GM23248 (cell line): Measurements from ENCODE around the gene NDUFA1. TPM values are rescaled to one million over a fixed set of nuclear protein-coding genes. Genes with fewer than 3 reads are reported as not detected.
"Not testable (repeated sequence)": the region's sequence is repeated elsewhere in the genome, so short reads cannot be mapped to it uniquely, and the experiment has no call there.

Experiments
- DNase-seq: peaks from one replicate; pipeline ENCODE4 v3.0.0-alpha.2; 2015
- H2AFZ ChIP-seq: fragments of 200-600 bp; sonication (generic); 2 replicates; pipeline ENCODE4 v1.6.1; 2016; ENCODE audit warnings: antibody characterized with exemption
- H3F3A ChIP-seq: fragments of 200-600 bp; sonication (generic); 2 replicates; pipeline ENCODE4 v1.6.1; 2016; ENCODE audit warnings: mild to moderate bottlenecking, antibody characterized with exemption, mixed run types; ENCODE audit not compliant: insufficient read depth
- H3K27ac ChIP-seq: fragments of 200-600 bp; sonication (generic); 2 replicates; pipeline ENCODE4 v1.5.1; 2016; ENCODE audit warnings: mild to moderate bottlenecking
- H3K27me3 ChIP-seq: fragments of 200-600 bp; sonication (generic); replicated peaks from 2 replicates; pipeline ENCODE4 v1.6.1; 2016; ENCODE audit warnings: mild to moderate bottlenecking; ENCODE audit not compliant: insufficient read depth
- H3K36me3 ChIP-seq: fragments of 200-600 bp; sonication (generic); 2 replicates; pipeline ENCODE4 v1.6.1; 2016; ENCODE audit warnings: low read depth, mild to moderate bottlenecking
- H3K4me1 ChIP-seq: fragments of 200-600 bp; sonication (generic); 2 replicates; pipeline ENCODE4 v1.6.1; 2016; ENCODE audit warnings: mild to moderate bottlenecking; ENCODE audit not compliant: insufficient read depth
- H3K4me2 ChIP-seq: fragments of 200-600 bp; sonication (generic); one replicate; pipeline ENCODE4 v1.6.1; 2016; ENCODE audit warnings: mild to moderate bottlenecking; ENCODE audit not compliant: unreplicated experiment
- H3K4me3 ChIP-seq: fragments of 200-600 bp; sonication (generic); 2 replicates; pipeline ENCODE4 v1.5.1; 2016; ENCODE audit warnings: mild to moderate bottlenecking
- H3K79me2 ChIP-seq: fragments of 200-600 bp; sonication (generic); 2 replicates; pipeline ENCODE4 v1.6.1; 2016; ENCODE audit warnings: mild to moderate bottlenecking; ENCODE audit not compliant: insufficient read depth
- H3K9ac ChIP-seq: fragments of 200-600 bp; sonication (generic); 2 replicates; pipeline ENCODE4 v1.6.1; 2016; ENCODE audit warnings: mild to moderate bottlenecking
- H3K9me2 ChIP-seq: fragments of 200-600 bp; sonication (generic); 2 replicates; pipeline ENCODE4 v1.6.1; 2016; ENCODE audit warnings: mixed run types, mild to moderate bottlenecking, moderate library complexity; ENCODE audit not compliant: insufficient read depth
- H3K9me3 ChIP-seq: fragments of 200-600 bp; sonication (generic); one replicate; pipeline ENCODE4 v1.6.1; 2017; ENCODE audit warnings: low read depth
- H4K20me1 ChIP-seq: fragments of 200-600 bp; sonication (generic); 2 replicates; pipeline ENCODE4 v1.6.0; 2016; ENCODE audit not compliant: insufficient read depth
- EZH2 ChIP-seq: fragments of 200-600 bp; sonication (generic); IDR thresholded peaks from 2 replicates; pipeline ENCODE4 v1.6.1; 2018; ENCODE audit warnings: antibody characterized with exemption, mild to moderate bottlenecking; ENCODE audit not compliant: insufficient read depth, poor library complexity, severe bottlenecking
- EZH2phosphoT487 ChIP-seq: fragments of 200-600 bp; sonication (generic); IDR thresholded peaks from 2 replicates; pipeline ENCODE4 v1.6.1; 2018; ENCODE audit warnings: antibody characterized with exemption, moderate library complexity, mild to moderate bottlenecking, low read depth; ENCODE audit not compliant: insufficient read depth
- WGBS, 2 experiments: methylation state at CpG; one replicate each; pipeline ENCODE4 v1.1.6; 2015 to 2017; ENCODE audit warnings: low lambda C conversion rate in 2 of 2, low coverage in 1 of 2; ENCODE audit errors: missing lambda C conversion rate in 2 of 2; 5-methylcytosine and 5-hydroxymethylcytosine counted together
- in situ Hi-C: fragments of 300-500 bp; cut with MboI; formaldehyde crosslinking; loops from 2 replicates; pipeline ENCODE4 v1.15.0; 2020
- polyA plus RNA-seq: library from polyadenylated mRNA; unstranded; fragments of >200 nt; fragmentation: Nextera tagmentation; extraction: Ambion mirVana; gene quantifications from 2 replicates; pipeline ENCODE4 v1.2.1, GENCODE V29; 2016
- total RNA-seq: library from RNA; depleted of rRNA; stranded (reverse); fragments of >200 nt; shearing (Covaris generic); gene quantifications from 2 replicates; pipeline ENCODE4 v1.2.3, GENCODE V29; 2014

NDUFA1 gene
- total and polyA plus RNA-seq, 2 experiments from 2014 or later: 46.4 to 264 TPM

GRCh38 chrX:119885554-119886428 lies 14.2 kb downstream of the NDUFA1 start:
- no peaks in the 10 kb centered on the region for H3K27me3 ChIP-seq
- H3K4me2 ChIP-seq: no peak overlapping the region
- H3K79me2 ChIP-seq: no peaks in the 10 kb centered on the region
- H3K4me1 ChIP-seq: no peaks in the 10 kb centered on the region
- H3K36me3 ChIP-seq: no peaks in the 10 kb centered on the region
- no peaks in the 10 kb centered on the region for H3F3A ChIP-seq
- H3K9me2 ChIP-seq: no peaks in the 10 kb centered on the region
- no peak overlapping the region for H2AFZ ChIP-seq
- H3K9ac ChIP-seq: no peak overlapping the region
- in situ Hi-C loops: no loop called here
- WGBS, 2 experiments: 89 to 90% methylated on average over 11 of the region's 11 CpGs
- no peak overlapping the region for H3K27ac ChIP-seq
- no peaks in the 10 kb centered on the region for H3K9me3 ChIP-seq
- H4K20me1 ChIP-seq: no peaks in the 10 kb centered on the region
- no peak overlapping the region for H3K4me3 ChIP-seq
- no peak for DNase-seq
- TF ChIP-seq EZH2phosphoT487 (no peak), EZH2 (no peak)

- Histone ChIP-seq H3K4me2 (peak overlapping the region; percentile 42), H3K9me3 (no peaks in the 10 kb centered on the region), H4K20me1 (no peaks in the 10 kb centered on the region), H3K4me3 (0 out of 2 replicates have a peak overlapping the region, but pooled peaks have one; percentile 40), H3K4me1 (no peaks in the 10 kb centered on the region), H3K9me2 (no peaks in the 10 kb centered on the region), H3K9ac (no peak overlapping the region), H2AFZ (peak overlapping the region; percentile 69), H3K79me2 (no peaks in the 10 kb centered on the region), H3K36me3 (no peaks in the 10 kb centered on the region), H3K27ac (no peak overlapping the region), H3F3A (no peaks in the 10 kb centered on the region), H3K27me3 (no peaks in the 10 kb centered on the region)
- peak; percentile 70 for DNase-seq
- in situ Hi-C loops: no loop called here
- TF ChIP-seq EZH2phosphoT487 (no peak), EZH2 (no peak)
- WGBS, 2 experiments: 10 to 25% methylated on average over 10 to 27 of the region's 40 CpGs
These were observed 16.2 kb downstream of the NDUFA1 start for GRCh38 chrX:119887721-119888425.

- H3K9me2 ChIP-seq, H3K36me3 ChIP-seq, H3K4me1 ChIP-seq, H3K4me3 ChIP-seq, H3K9ac ChIP-seq, H4K20me1 ChIP-seq, in situ Hi-C loops, H3K27ac ChIP-seq, H2AFZ ChIP-seq, H3K4me2 ChIP-seq, H3F3A ChIP-seq, H3K9me3 ChIP-seq, H3K79me2 ChIP-seq, DNase-seq, H3K27me3 ChIP-seq: not testable (repeated sequence)
- 57 to 66% methylated on average over 9 to 11 of the region's 36 CpGs for WGBS, 2 experiments
These were observed 19.0 kb downstream of the NDUFA1 start for GRCh38 chrX:119890626-119891025.

GRCh38 chrX:119891961-119892692 lies 20.5 kb downstream of the NDUFA1 start:
- 83 to 88% methylated on average over 16 of the region's 16 CpGs for WGBS, 2 experiments
- H3K4me1 ChIP-seq, in situ Hi-C loops: not testable (repeated sequence)

More at GRCh38 chrX:119891961-119892692, 20.5 kb downstream of the NDUFA1 start:
- not testable (repeated sequence) for DNase-seq, H3K9ac ChIP-seq, H3K9me3 ChIP-seq, H3K9me2 ChIP-seq, H3K4me3 ChIP-seq, H3K36me3 ChIP-seq, H3K4me2 ChIP-seq, H4K20me1 ChIP-seq, H3F3A ChIP-seq, H3K27me3 ChIP-seq, H3K27ac ChIP-seq, H2AFZ ChIP-seq, H3K79me2 ChIP-seq
